Panc1 (cell line): ENCODE results near the gene TAAR5. TPM values are rescaled to one million over a fixed set of nuclear protein-coding genes. Genes with fewer than 3 reads are reported as not detected.

Experiments used
- ATAC-seq: fragments of 200-7000 bp; cut with Tn5 transposase; 2 replicates; pipeline ENCODE4 v1.9.1; 2020; ENCODE audit warnings: mild to moderate bottlenecking, moderate library complexity
- BruUV-seq: library from RNA; stranded (reverse); fragments of 400-500 nt; replicated peaks from 2 replicates; lab custom pipeline; 2021; lab: Mats Ljungman, UMichigan
- CTCF ChIA-PET: fragments of 300-600 bp; sonication (Branson Sonifier 250); formaldehyde crosslinking; loops from one replicate; lab custom pipeline; 2022; ENCODE audit warnings: antibody characterized with exemption; lab: Charles Lee
- POLR2A ChIA-PET: fragments of 300-600 bp; sonication (Branson Sonifier 250); formaldehyde crosslinking; loops from one replicate; lab custom pipeline; 2022; ENCODE audit warnings: antibody characterized with exemption; lab: Charles Lee
- DNase-seq: peaks from one replicate; pipeline ENCODE4 v3.0.0-alpha.2; 2010; ENCODE audit warnings: low read depth, low spot score
- H3K27ac ChIP-seq: 2 replicates; pipeline ENCODE4 v1.5.1; 2011; ENCODE audit warnings: mild to moderate bottlenecking, low read length, inconsistent platforms
- H3K27me3 ChIP-seq: fragments of 200-500 bp; sonication (Bioruptor generic); 2 replicates; pipeline ENCODE4 v1.6.0; 2014; ENCODE audit warnings: low read length, inconsistent platforms; ENCODE audit not compliant: control insufficient read depth, insufficient read depth
- H3K36me3 ChIP-seq: fragments of 200-500 bp; sonication (Bioruptor generic); 2 replicates; pipeline ENCODE4 v1.5.1; 2014; ENCODE audit warnings: inconsistent platforms, mild to moderate bottlenecking, low read length, moderate library complexity; ENCODE audit not compliant: control insufficient read depth, insufficient read depth
- H3K4me1 ChIP-seq: 2 replicates; pipeline ENCODE4 v1.5.1; 2011; ENCODE audit warnings: inconsistent platforms, mild to moderate bottlenecking, low read length, moderate library complexity; ENCODE audit not compliant: control insufficient read depth, insufficient read depth
- H3K4me3 ChIP-seq, 2 experiments: 2 replicates each; pipeline ENCODE4 v1.5.1; 2011 to 2012; ENCODE audit warnings: low read depth in 2 of 2, low read length in 2 of 2, mild to moderate bottlenecking in 2 of 2, inconsistent platforms in 1 of 2, moderate library complexity in 1 of 2
- H3K9me3 ChIP-seq: fragments of 200-500 bp; sonication (Bioruptor generic); 2 replicates; pipeline ENCODE4 v1.5.1; 2014; ENCODE audit warnings: low read depth, mild to moderate bottlenecking, inconsistent platforms, low read length, moderate library complexity; ENCODE audit not compliant: control insufficient read depth, insufficient read depth
- CTCF ChIP-seq: fragments of 450-650 bp; IDR thresholded peaks from 2 replicates; pipeline ENCODE4 v1.5.1; 2017; ENCODE audit warnings: mild to moderate bottlenecking
- POLR2AphosphoS5 ChIP-seq: IDR thresholded peaks from 2 replicates; pipeline ENCODE4 v1.6.1; 2012; ENCODE audit warnings: mild to moderate bottlenecking, low read depth, low read length, moderate library complexity
- REST ChIP-seq, 2 experiments: IDR thresholded peaks; 2 replicates each; pipeline ENCODE4 v1.6.1; 2011 to 2012; ENCODE audit warnings: low read depth in 2 of 2, control low read depth in 1 of 2, low read length in 1 of 2, mild to moderate bottlenecking in 1 of 2, moderate library complexity in 1 of 2; ENCODE audit not compliant: insufficient read depth in 1 of 2
- SIN3A ChIP-seq: IDR thresholded peaks from 2 replicates; pipeline ENCODE4 v1.6.1; 2012; ENCODE audit warnings: low read depth, mild to moderate bottlenecking, low read length, moderate library complexity, borderline replicate concordance; ENCODE audit not compliant: insufficient read depth
- TCF7L2 ChIP-seq: IDR thresholded peaks from 2 replicates; pipeline ENCODE4 v1.6.1; 2011; ENCODE audit warnings: mild to moderate bottlenecking, low read depth, low read length, inconsistent platforms
- in situ Hi-C: cut with HindIII; loops from 2 replicates; pipeline ENCODE4 v1.10.0; 2016; ENCODE audit warnings: low sequenced_read_pairs, low pct_unique_long_range_greater_than_20kb
- intact Hi-C: fragments of 100-400 bp; cut with micrococcal nuclease; formaldehyde crosslinking; loops from one replicate; pipeline ENCODE4 v1.10.0; 2022; ENCODE audit not compliant: unreplicated experiment
- total RNA-seq: library from RNA; stranded (reverse); gene quantifications from one replicate; pipeline ENCODE4 v1.2.1, GENCODE V29; 2021; ENCODE audit not compliant: unreplicated experiment

The TAAR5 gene
- total RNA-seq, 1 experiment from 2014 or later = not detected

GRCh38 chr6:132623106-132623845, 33.7 kb upstream of the TAAR5 start:
- H3K4me1 ChIP-seq = no peaks in the 10 kb centered on the region
- ChIA-PET CTCF (no interaction called here), POLR2A (no interaction called here)
- DNase-seq = no peak
- no peak for TF ChIP-seq SIN3A
- TF ChIP-seq TCF7L2 = no peak
- no peak for TF ChIP-seq POLR2AphosphoS5
- no peak for TF ChIP-seq REST (IDR thresholded peaks at IDR 0.05; ENCODE audit: insufficient read depth in 1 of 2, low read depth in 2 of 2, low read length in 1 of 2)
- TF ChIP-seq CTCF = no peak
- intact Hi-C loops (no loop called here), in situ Hi-C loops (no loop called here)
- ATAC-seq = no peak
- H3K27ac ChIP-seq = no peak overlapping the region
- H3K36me3 ChIP-seq = no peaks in the 10 kb centered on the region
- H3K9me3 ChIP-seq = no peaks in the 10 kb centered on the region
- H3K4me3 ChIP-seq = no peak overlapping the region
- no TSS peak for BruUV-seq
- H3K27me3 ChIP-seq = no peaks in the 10 kb centered on the region

GRCh38 chr6:132616677-132617076, 27.1 kb upstream of the TAAR5 start:
- in situ Hi-C loops = no loop called here
- no peak for ATAC-seq
- ChIA-PET POLR2A (no interaction called here), CTCF (no interaction called here)
- no peak for DNase-seq
- no TSS peak for BruUV-seq
- Histone ChIP-seq H3K27ac (no peak overlapping the region), H3K36me3 (no peaks in the 10 kb centered on the region), H3K27me3 (no peaks in the 10 kb centered on the region; the same call in 1 of the 2 replicates), H3K9me3 (no peaks in the 10 kb centered on the region), H3K4me3 (no peak overlapping the region), H3K4me1 (no peaks in the 10 kb centered on the region)
- intact Hi-C loops = no loop called here
- TF ChIP-seq CTCF (no peak), REST (IDR thresholded peaks at IDR 0.05; ENCODE audit: insufficient read depth in 1 of 2, low read depth in 2 of 2, low read length in 1 of 2) (no peak), POLR2AphosphoS5 (no peak), TCF7L2 (no peak), SIN3A (no peak)
